Measurements from ENCODE around the gene CENPK. TPM values are rescaled to one million over a fixed set of nuclear protein-coding genes. Genes with fewer than 3 reads are reported as not detected.
"Not testable (repeated sequence)": the region's sequence is repeated elsewhere in the genome, so short reads cannot be mapped to it uniquely, and the experiment has no call there.

CENPK gene
- total RNA-seq, 1 donor from 2014 or later: 15.1 TPM

DNA sequence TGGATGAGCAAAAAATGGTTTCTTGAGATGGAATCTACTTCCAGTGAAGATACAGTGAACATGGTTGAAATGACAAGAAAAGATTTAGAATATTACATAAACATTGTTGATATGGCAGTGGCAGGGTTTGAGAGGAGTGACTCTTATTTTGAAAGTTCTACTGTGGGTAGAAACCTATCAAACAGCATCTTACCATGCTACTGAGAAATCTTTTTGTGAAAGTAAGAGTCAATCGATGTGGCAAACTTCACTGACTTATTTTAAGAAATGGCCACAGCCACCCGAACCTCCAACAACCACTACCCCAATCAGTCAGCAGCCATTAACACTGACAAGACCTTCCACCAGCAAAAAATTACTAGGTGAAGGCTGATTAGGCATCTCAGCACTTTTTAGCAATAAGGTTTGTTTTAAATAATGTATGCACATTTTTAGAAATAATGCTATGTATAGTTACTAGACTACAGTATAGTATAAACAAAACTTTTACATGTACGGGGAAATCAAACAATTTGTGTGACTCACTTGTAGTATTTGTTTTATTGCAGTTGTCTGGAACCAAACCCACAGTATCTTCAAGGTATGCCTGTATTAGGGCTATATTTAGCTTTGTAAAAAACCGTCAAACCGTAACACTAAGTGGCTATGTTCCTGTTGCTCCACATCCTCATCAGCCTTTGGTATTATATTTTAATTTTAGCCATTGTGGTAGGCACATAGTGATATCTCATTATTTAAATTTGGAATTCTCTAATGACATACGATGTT is 50.6 kb downstream of the CENPK start:
- ATAC-seq (ENCODE audit: low read depth) (no peak), DNase-seq (no peak)
- no peak overlapping the region for H3K4me3 Mint-ChIP-seq
- POLR2A ChIA-PET: no interaction called here
- H3K27me3 Mint-ChIP-seq: no peaks in the 10 kb centered on the region
- H3K36me3 Mint-ChIP-seq (ENCODE audit: low read depth): no peaks in the 10 kb centered on the region
- no peak overlapping the region for H3K27ac Mint-ChIP-seq
- intact Hi-C loops (cut with micrococcal nuclease): no loop called here
- H3K4me1 Mint-ChIP-seq: no peaks in the 10 kb centered on the region
- TF ChIP-seq, protein P1, sequence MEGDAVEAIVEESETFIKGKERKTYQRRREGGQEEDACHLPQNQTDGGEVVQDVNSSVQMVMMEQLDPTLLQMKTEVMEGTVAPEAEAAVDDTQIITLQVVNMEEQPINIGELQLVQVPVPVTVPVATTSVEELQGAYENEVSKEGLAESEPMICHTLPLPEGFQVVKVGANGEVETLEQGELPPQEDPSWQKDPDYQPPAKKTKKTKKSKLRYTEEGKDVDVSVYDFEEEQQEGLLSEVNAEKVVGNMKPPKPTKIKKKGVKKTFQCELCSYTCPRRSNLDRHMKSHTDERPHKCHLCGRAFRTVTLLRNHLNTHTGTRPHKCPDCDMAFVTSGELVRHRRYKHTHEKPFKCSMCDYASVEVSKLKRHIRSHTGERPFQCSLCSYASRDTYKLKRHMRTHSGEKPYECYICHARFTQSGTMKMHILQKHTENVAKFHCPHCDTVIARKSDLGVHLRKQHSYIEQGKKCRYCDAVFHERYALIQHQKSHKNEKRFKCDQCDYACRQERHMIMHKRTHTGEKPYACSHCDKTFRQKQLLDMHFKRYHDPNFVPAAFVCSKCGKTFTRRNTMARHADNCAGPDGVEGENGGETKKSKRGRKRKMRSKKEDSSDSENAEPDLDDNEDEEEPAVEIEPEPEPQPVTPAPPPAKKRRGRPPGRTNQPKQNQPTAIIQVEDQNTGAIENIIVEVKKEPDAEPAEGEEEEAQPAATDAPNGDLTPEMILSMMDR (IDR thresholded peaks at IDR 0.05): no peak
- no peaks in the 10 kb centered on the region for H3K9me3 Mint-ChIP-seq
- CTCF ChIA-PET: no interaction called here

DNA sequence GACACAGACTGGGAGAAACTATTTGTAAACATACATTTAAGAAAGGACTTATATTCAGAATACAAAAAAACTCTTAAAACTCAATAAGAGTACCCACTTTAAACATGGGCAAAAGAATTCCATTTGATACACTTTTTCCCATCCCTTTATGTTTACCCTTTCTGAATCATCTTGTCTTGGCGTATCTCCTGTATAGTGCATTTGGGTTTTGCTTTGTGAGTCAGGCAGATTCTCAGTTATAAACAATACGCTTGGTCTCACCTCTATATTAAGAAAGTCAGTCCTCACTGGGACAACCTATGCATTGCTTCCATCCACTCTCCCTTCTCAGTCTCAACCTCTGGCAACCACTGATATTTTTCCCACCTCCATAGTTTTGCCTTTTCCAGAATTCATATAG is 54.0 kb downstream of the CENPK start:
- ATAC-seq (ENCODE audit: low read depth) (no peak), DNase-seq (no peak)
- H3K4me3 Mint-ChIP-seq: no peak overlapping the region
- POLR2A ChIA-PET: no interaction called here
- H3K27me3 Mint-ChIP-seq: no peaks in the 10 kb centered on the region
- no peak overlapping the region for H3K27ac Mint-ChIP-seq
- TF ChIP-seq, protein P1 (IDR thresholded peaks at IDR 0.05): no peak
- H3K9me3 Mint-ChIP-seq: no peaks in the 10 kb centered on the region
- H3K36me3 Mint-ChIP-seq (ENCODE audit: low read depth): no peaks in the 10 kb centered on the region
- CTCF ChIA-PET: no interaction called here
- intact Hi-C loops (cut with micrococcal nuclease): no loop called here
- no peaks in the 10 kb centered on the region for H3K4me1 Mint-ChIP-seq

DNA sequence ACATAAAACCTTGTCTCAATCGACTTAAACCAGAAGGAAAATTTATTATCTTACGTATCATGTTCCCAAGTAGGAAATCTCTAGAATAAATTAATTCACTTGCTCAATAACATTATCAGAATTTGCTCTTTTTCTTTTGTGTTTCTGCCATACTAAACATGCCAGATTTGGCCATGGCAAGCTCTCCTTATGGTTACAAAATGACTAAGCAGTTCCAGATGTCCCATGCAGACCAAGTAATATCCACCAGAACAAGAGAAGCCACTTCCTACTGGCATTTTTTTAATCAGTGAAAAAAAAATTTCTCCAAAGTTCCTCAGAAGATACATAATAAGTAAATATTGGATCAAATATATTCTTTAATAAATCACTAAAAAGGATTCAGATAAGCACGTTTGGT is 56.0 kb downstream of the CENPK start:
- intact Hi-C loops (cut with micrococcal nuclease): no loop called here
- DNase-seq: no peak
- no peak overlapping the region for H3K4me3 Mint-ChIP-seq

DNA sequence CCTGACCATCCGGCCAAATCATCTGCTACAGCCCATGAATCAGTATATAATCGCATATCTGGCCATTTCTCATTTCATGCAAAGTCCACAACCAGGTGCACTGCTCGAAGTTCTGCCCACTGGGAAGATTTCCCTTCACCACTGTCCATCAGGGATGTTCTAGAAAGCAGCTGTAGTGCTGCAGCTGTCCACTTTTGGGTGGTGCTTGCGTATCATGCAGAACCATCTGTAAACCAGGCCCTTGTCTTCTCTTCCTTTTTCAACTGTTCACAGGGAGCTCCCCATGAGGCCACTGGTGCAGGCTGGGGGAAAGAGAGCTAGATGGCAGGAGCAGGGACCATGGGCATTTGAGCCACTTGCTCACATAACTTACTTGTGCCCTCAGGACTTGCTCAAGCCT is 73.8 kb downstream of the CENPK start:
- Mint-ChIP-seq H3K4me3 (no peak overlapping the region), H3K27ac (no peak overlapping the region), H3K9me3 (no peaks in the 10 kb centered on the region), H3K4me1 (no peaks in the 10 kb centered on the region), H3K36me3 (ENCODE audit: low read depth) (no peaks in the 10 kb centered on the region), H3K27me3 (no peaks in the 10 kb centered on the region)
- no peak for DNase-seq
- intact Hi-C loops (cut with micrococcal nuclease): loop anchor here (10.0 kb wide), 1 partner anchor 656 kb away; the partner anchor contains the start of gene SREK1
- ATAC-seq (ENCODE audit: low read depth): no peak
- ChIA-PET CTCF (no interaction called here), POLR2A (no interaction called here)
- TF ChIP-seq, protein P1 (IDR thresholded peaks at IDR 0.05): no peak

More for the DNA sequence above, 56.0 kb downstream of the CENPK start:
- CTCF ChIA-PET: no interaction called here
- H3K36me3 Mint-ChIP-seq (ENCODE audit: low read depth): no peaks in the 10 kb centered on the region
- ATAC-seq (ENCODE audit: low read depth): no peak
- no peaks in the 10 kb centered on the region for H3K4me1 Mint-ChIP-seq
- TF ChIP-seq, protein P1 (IDR thresholded peaks at IDR 0.05): no peak
- H3K27ac Mint-ChIP-seq: no peak overlapping the region
- H3K27me3 Mint-ChIP-seq: no peaks in the 10 kb centered on the region
- H3K9me3 Mint-ChIP-seq: no peaks in the 10 kb centered on the region
- POLR2A ChIA-PET: no interaction called here

DNA sequence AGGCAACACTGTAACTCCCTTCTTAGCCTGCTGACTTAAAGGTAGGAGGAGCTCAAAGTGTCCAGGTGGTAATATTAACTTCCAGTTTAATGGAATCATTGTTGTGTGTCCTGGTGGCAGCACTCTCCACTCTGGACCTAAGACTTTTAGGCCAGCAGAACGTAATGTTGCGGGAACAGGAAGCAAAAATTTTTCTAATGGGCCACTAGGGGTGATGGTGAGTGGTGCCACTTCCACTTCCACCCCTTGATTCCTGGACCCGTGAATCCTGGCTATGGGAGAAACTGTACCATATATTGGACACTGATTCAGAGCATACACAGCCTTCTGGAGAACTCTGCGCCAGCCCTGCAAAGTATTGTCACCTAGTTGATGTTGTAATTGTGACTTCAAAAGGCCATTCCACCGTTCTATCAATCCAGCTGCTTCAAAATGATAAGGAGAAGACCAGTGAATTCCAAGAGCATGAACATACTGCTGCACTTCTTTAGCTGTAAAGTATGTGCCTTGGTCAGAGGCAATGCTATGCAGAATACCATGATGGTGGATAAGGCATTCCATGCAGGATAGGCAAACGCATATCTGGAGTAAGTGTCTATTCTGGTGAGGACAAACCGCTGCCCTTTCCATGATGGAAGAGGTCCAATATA is 74.8 kb downstream of the CENPK start:
- H3K27ac Mint-ChIP-seq; H3K4me3 Mint-ChIP-seq; H3K9me3 Mint-ChIP-seq; POLR2A ChIA-PET; CTCF ChIA-PET; H3K4me1 Mint-ChIP-seq; H3K27me3 Mint-ChIP-seq; DNase-seq; H3K36me3 Mint-ChIP-seq (ENCODE audit: low read depth); ATAC-seq (ENCODE audit: low read depth): not testable (repeated sequence)
- intact Hi-C loops (cut with micrococcal nuclease): loop anchor here (10.0 kb wide), 1 partner anchor 657 kb away; the partner anchor contains the start of gene SREK1

DNA sequence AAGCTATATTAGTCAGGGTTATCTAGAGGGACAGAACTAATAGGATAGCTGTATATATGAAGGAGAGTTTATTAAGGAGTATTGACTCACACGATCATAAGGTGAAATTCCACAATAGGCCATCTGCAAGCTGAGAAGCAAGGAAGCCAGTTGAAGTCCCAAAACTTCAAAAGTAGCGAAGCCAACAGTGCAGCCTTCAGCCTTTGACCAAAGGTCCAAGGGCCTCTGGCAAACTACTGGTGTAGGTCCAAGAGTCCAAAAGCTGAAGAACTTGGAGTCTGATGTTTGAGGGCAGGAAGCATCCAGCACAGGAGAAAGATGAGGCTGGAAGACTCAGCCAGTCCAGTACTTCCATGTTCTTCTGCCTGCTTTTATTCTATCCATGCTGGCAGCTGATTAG is 76.2 kb downstream of the CENPK start:
- H3K27ac Mint-ChIP-seq; H3K4me1 Mint-ChIP-seq; H3K4me3 Mint-ChIP-seq; CTCF ChIA-PET; H3K27me3 Mint-ChIP-seq; DNase-seq; ATAC-seq (ENCODE audit: low read depth); H3K36me3 Mint-ChIP-seq (ENCODE audit: low read depth); H3K9me3 Mint-ChIP-seq; POLR2A ChIA-PET: not testable (repeated sequence)
- intact Hi-C loops (cut with micrococcal nuclease): loop anchor here (10.0 kb wide), 1 partner anchor 658 kb away; the partner anchor contains the start of gene SREK1
